HepG2 (cell line): ENCODE measurements around the gene SAMD8. TPM values are rescaled to one million over a fixed set of nuclear protein-coding genes. Genes with fewer than 3 reads are reported as not detected.

Source experiments
- ARNT2 ChIP-seq: sonication (generic); formaldehyde crosslinking; IDR thresholded peaks from 2 replicates; pipeline ENCODE4 v1.8.0; 2022; ENCODE audit warnings: mild to moderate bottlenecking, low read depth, missing genetic modification reagents, moderate library complexity
- BCL6 ChIP-seq: IDR thresholded peaks from 2 replicates; pipeline ENCODE4 v1.6.1; 2016; ENCODE audit warnings: missing genetic modification reagents, missing compliant biosample characterization
- MLX ChIP-seq: IDR thresholded peaks from 2 replicates; pipeline ENCODE4 v1.6.1; 2016
- NFE2L2 ChIP-seq: fragments of 150-350 bp; IDR thresholded peaks from 2 replicates; pipeline ENCODE4 v1.6.1; 2014; ENCODE audit warnings: low read length
- PAX8 ChIP-seq: sonication (generic); formaldehyde crosslinking; IDR thresholded peaks from 2 replicates; pipeline ENCODE4 v1.8.0; 2022; ENCODE audit warnings: mild to moderate bottlenecking, missing genetic modification reagents, borderline replicate concordance
- STAG1 ChIP-seq: sonication (generic); formaldehyde crosslinking; IDR thresholded peaks from 2 replicates; pipeline ENCODE4 v1.4.0; 2020; ENCODE audit warnings: missing genetic modification reagents
- TEAD3 ChIP-seq: optimal IDR thresholded peaks from 2 replicates; pipeline ENCODE3; 2016; ENCODE audit warnings: borderline replicate concordance
- THAP11 ChIP-seq: IDR thresholded peaks from 2 replicates; pipeline ENCODE4 v1.6.1; 2016; ENCODE audit warnings: missing biosample characterization, missing genetic modification reagents
- ZMAT3 ChIP-seq: sonication (generic); formaldehyde crosslinking; conservative IDR thresholded peaks from 2 replicates; pipeline ENCODE4 v1.7.0; 2021; ENCODE audit warnings: missing genetic modification reagents
- ZNF431 ChIP-seq: sonication (generic); formaldehyde crosslinking; IDR thresholded peaks from 2 replicates; pipeline ENCODE4 v1.9.0; 2022; ENCODE audit warnings: missing genetic modification reagents, low read depth, mild to moderate bottlenecking, borderline replicate concordance
- ZNF569 ChIP-seq: sonication (generic); formaldehyde crosslinking; IDR thresholded peaks from 2 replicates; pipeline ENCODE4 v1.5.0; 2020; ENCODE audit warnings: mild to moderate bottlenecking, missing genetic modification reagents, moderate library complexity, borderline replicate concordance
- ZZZ3 ChIP-seq: sonication (generic); formaldehyde crosslinking; IDR thresholded peaks from 2 replicates; pipeline ENCODE4 v1.4.0; 2020; ENCODE audit warnings: missing genetic modification reagents, mild to moderate bottlenecking, borderline replicate concordance
- polyA plus RNA-seq, 8 experiments: library from polyadenylated mRNA; depleted of rRNA in 3 of 8; stranded (reverse) in 7 of 8; unstranded in 1 of 8; fragments of >200 nt; fragmentation: Illumina TruSeq in 4 of 8; extraction: Trizol in 4 of 8; gene quantifications; 2 replicates each; pipeline versions ENCODE4 v1.2.1 to v1.2.3, GENCODE V29; 2011 to 2016; ENCODE audit warnings: low read depth in 4 of 8, missing spikeins in 1 of 8, mixed read lengths in 1 of 8; ENCODE audit not compliant: insufficient read depth in 1 of 8
- total RNA-seq, 5 experiments: library from RNA; depleted of rRNA; stranded (reverse); fragments of >200 nt; fragmentation: Illumina TruSeq; extraction: Trizol; gene quantifications; 2 replicates each; pipeline ENCODE4 v1.2.3, GENCODE V29; 2016; ENCODE audit warnings: low read depth in 1 of 5
- TF ChIP-seq, protein P1 (sequence below): sonication (generic); formaldehyde crosslinking; IDR thresholded peaks from 2 replicates; pipeline ENCODE4 v1.5.0; 2020; ENCODE audit warnings: mild to moderate bottlenecking, missing genetic modification reagents
- TF ChIP-seq, protein P2 (sequence below): sonication (generic); formaldehyde crosslinking; IDR thresholded peaks from 2 replicates; pipeline ENCODE4 v1.8.0; 2022; ENCODE audit warnings: mild to moderate bottlenecking, missing genetic modification reagents; ENCODE audit not compliant: insufficient replicate concordance
- TF ChIP-seq, protein P3 (sequence below): sonication (generic); formaldehyde crosslinking; IDR thresholded peaks from 2 replicates; pipeline ENCODE4 v1.4.0; 2020; ENCODE audit warnings: missing genetic modification reagents
- TF ChIP-seq, protein P4 (sequence below): IDR thresholded peaks from 2 replicates; pipeline ENCODE4 v1.4.0; 2020; ENCODE audit warnings: mild to moderate bottlenecking, missing genetic modification reagents

The SAMD8 gene
- total and polyA plus RNA-seq, 2 of the 13 experiments (the other 11 are each of a cell fraction or from before 2014, with no cell fraction given): 10.4 to 13.2 TPM

DNA sequence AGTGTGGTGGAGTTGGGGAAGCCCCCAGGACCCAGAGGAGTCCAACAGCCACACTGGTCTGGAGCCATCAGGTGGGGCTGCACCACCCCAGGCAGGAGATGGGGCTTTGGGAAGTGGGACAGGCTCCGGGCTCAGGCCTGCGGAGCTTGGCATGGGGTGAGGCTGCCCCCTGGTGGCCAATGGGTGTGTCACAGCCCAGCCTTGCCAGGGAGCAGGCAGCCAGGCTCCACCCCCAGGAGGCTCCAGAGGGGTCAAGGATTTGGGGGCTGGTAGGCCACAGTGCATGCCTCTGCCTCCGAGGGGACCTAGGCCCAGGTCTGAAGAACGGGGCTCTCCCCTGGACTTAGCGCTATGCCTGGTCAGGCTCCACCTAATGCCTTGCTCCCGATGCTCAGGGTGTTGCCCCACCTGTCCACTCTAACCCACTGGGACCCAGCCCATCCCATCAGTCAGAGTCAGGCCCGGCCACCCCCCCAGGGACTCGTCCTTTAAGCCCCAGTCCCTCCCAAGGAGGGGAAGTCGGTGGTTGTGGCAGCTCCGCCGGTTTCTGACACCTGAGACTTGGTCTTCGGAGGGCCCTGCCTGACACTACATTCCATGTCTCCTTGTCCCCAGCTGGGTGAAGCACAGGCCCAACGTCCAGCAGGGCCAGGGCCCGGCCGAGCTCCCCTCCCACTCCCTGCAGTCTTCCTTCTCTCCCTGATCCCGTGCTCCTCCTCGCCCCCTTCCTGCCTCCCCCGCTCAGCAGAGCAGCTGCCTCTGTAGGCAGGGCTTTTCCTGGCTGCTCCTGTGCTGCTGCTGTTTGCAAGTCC is 11.3 kb upstream of the SAMD8 start (continued):
- TF ChIP-seq, protein P1, sequence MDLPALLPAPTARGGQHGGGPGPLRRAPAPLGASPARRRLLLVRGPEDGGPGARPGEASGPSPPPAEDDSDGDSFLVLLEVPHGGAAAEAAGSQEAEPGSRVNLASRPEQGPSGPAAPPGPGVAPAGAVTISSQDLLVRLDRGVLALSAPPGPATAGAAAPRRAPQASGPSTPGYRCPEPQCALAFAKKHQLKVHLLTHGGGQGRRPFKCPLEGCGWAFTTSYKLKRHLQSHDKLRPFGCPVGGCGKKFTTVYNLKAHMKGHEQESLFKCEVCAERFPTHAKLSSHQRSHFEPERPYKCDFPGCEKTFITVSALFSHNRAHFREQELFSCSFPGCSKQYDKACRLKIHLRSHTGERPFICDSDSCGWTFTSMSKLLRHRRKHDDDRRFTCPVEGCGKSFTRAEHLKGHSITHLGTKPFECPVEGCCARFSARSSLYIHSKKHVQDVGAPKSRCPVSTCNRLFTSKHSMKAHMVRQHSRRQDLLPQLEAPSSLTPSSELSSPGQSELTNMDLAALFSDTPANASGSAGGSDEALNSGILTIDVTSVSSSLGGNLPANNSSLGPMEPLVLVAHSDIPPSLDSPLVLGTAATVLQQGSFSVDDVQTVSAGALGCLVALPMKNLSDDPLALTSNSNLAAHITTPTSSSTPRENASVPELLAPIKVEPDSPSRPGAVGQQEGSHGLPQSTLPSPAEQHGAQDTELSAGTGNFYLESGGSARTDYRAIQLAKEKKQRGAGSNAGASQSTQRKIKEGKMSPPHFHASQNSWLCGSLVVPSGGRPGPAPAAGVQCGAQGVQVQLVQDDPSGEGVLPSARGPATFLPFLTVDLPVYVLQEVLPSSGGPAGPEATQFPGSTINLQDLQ: no peak
- TF ChIP-seq, protein P2, sequence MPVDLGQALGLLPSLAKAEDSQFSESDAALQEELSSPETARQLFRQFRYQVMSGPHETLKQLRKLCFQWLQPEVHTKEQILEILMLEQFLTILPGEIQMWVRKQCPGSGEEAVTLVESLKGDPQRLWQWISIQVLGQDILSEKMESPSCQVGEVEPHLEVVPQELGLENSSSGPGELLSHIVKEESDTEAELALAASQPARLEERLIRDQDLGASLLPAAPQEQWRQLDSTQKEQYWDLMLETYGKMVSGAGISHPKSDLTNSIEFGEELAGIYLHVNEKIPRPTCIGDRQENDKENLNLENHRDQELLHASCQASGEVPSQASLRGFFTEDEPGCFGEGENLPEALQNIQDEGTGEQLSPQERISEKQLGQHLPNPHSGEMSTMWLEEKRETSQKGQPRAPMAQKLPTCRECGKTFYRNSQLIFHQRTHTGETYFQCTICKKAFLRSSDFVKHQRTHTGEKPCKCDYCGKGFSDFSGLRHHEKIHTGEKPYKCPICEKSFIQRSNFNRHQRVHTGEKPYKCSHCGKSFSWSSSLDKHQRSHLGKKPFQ (CRISPR knock-in tag): no peak
- TF ChIP-seq BCL6 (CRISPR knock-in tag) (0 out of 2 replicates have a peak, but pooled peaks have one; percentile 15), ZNF569 (CRISPR knock-in tag) (no peak), ZNF431 (CRISPR knock-in tag) (no peak), THAP11 (CRISPR knock-in tag) (0 out of 2 replicates have a peak, but pooled peaks have one; percentile 42), PAX8 (CRISPR knock-in tag) (no peak), ARNT2 (CRISPR knock-in tag) (no peak), ZMAT3 (no peak), TEAD3 (CRISPR knock-in tag) (peak; percentile 41), STAG1 (CRISPR knock-in tag) (peak; percentile 99), MLX (no peak), NFE2L2 (no peak), ZZZ3 (CRISPR knock-in tag) (no peak)
- TF ChIP-seq, protein P3, sequence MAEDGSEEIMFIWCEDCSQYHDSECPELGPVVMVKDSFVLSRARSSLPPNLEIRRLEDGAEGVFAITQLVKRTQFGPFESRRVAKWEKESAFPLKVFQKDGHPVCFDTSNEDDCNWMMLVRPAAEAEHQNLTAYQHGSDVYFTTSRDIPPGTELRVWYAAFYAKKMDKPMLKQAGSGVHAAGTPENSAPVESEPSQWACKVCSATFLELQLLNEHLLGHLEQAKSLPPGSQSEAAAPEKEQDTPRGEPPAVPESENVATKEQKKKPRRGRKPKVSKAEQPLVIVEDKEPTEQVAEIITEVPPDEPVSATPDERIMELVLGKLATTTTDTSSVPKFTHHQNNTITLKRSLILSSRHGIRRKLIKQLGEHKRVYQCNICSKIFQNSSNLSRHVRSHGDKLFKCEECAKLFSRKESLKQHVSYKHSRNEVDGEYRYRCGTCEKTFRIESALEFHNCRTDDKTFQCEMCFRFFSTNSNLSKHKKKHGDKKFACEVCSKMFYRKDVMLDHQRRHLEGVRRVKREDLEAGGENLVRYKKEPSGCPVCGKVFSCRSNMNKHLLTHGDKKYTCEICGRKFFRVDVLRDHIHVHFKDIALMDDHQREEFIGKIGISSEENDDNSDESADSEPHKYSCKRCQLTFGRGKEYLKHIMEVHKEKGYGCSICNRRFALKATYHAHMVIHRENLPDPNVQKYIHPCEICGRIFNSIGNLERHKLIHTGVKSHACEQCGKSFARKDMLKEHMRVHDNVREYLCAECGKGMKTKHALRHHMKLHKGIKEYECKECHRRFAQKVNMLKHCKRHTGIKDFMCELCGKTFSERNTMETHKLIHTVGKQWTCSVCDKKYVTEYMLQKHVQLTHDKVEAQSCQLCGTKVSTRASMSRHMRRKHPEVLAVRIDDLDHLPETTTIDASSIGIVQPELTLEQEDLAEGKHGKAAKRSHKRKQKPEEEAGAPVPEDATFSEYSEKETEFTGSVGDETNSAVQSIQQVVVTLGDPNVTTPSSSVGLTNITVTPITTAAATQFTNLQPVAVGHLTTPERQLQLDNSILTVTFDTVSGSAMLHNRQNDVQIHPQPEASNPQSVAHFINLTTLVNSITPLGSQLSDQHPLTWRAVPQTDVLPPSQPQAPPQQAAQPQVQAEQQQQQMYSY (CRISPR knock-in tag): no peak
- TF ChIP-seq, protein P4, sequence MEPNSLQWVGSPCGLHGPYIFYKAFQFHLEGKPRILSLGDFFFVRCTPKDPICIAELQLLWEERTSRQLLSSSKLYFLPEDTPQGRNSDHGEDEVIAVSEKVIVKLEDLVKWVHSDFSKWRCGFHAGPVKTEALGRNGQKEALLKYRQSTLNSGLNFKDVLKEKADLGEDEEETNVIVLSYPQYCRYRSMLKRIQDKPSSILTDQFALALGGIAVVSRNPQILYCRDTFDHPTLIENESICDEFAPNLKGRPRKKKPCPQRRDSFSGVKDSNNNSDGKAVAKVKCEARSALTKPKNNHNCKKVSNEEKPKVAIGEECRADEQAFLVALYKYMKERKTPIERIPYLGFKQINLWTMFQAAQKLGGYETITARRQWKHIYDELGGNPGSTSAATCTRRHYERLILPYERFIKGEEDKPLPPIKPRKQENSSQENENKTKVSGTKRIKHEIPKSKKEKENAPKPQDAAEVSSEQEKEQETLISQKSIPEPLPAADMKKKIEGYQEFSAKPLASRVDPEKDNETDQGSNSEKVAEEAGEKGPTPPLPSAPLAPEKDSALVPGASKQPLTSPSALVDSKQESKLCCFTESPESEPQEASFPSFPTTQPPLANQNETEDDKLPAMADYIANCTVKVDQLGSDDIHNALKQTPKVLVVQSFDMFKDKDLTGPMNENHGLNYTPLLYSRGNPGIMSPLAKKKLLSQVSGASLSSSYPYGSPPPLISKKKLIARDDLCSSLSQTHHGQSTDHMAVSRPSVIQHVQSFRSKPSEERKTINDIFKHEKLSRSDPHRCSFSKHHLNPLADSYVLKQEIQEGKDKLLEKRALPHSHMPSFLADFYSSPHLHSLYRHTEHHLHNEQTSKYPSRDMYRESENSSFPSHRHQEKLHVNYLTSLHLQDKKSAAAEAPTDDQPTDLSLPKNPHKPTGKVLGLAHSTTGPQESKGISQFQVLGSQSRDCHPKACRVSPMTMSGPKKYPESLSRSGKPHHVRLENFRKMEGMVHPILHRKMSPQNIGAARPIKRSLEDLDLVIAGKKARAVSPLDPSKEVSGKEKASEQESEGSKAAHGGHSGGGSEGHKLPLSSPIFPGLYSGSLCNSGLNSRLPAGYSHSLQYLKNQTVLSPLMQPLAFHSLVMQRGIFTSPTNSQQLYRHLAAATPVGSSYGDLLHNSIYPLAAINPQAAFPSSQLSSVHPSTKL (CRISPR knock-in tag): no peak
